Stimulated activated CD4-positive, alpha-beta T cell treated with anti-CD3 and anti-CD28 coated beads, Interleukin-12 subunit alpha, Interleukin-12 subunit beta, amount 100 ng/mL, for 48 hours (primary cell): ENCODE results near the gene MRAP.

ENCODE experiments used
- DNase-seq, 3 donors: peaks; one replicate each; pipeline ENCODE4 v3.0.0-alpha.2; 2020; ENCODE audit warnings: low read depth in 2 of 3, low spot score in 1 of 3

The MRAP gene

GRCh38 chr21:32321480-32321879, 22.8 kb downstream of the MRAP start:
- no peak for DNase-seq

- no peak for DNase-seq
Observed at GRCh38 chr21:32322103-32322502, 23.4 kb downstream of the MRAP start.

GRCh38 chr21:32322676-32323075, 24.0 kb downstream of the MRAP start:
- DNase-seq, result no peak

GRCh38 chr21:32325706-32326105, 27.1 kb downstream of the MRAP start:
- no peak for DNase-seq

DNA sequence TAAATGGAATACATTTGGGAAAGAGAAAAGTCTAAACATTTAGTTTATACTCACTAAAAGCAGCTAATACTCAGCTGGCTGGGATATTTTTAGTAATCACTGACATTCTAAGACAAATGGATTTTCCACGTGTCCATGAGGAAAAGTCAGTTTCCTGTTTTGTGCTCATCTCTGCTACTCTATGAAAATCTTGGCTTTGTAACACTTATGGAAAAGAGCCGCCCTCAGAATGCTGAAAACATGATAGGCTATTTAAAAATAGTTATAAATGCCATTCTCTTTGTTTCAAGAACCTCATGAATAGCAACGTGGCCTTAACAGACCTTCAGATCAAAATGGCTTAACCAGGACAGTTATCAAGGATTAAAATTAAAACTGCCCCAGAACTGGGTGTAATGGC, 29.9 kb downstream of the MRAP start:
- DNase-seq, result no peak

DNA sequence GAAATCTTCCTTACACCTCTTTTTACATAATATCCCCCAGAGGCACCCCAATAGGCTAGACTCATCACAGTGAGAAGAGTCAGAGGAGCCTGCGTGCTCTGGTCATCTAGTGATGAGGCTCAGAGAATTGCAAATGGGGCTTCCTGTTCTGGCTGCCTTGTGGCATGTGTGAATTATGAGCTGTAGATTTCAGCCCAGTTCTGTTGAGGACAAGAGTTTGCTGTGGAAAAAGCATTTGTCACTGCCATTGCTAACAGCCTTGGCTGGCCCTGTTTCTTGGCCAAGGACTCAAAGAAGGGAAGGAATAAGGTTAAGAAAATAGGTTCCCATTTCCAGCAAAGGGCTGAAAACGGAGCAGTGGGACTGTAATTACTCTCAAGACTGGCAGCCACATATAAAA, 30.7 kb downstream of the MRAP start:
- DNase-seq, result no peak

DNA sequence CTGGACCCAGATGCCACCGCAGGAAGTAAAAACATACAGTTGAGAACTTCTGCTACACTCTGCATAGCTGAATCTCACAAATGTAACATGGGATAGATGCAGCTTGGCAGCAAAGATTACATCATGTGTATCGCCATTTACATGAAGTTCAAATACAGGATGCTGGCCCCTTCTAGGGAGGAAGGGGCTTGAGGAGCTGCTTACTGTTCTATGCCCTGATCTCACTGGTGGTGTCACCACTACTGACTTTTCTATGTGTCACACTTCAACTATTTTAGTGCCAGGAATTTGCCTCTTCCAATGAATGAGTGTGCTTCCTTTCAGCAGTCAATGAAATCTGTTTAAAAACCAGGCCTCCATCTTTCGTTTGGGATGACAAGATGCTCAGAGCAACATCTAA, 31.1 kb downstream of the MRAP start:
- DNase-seq, result no peak

DNA sequence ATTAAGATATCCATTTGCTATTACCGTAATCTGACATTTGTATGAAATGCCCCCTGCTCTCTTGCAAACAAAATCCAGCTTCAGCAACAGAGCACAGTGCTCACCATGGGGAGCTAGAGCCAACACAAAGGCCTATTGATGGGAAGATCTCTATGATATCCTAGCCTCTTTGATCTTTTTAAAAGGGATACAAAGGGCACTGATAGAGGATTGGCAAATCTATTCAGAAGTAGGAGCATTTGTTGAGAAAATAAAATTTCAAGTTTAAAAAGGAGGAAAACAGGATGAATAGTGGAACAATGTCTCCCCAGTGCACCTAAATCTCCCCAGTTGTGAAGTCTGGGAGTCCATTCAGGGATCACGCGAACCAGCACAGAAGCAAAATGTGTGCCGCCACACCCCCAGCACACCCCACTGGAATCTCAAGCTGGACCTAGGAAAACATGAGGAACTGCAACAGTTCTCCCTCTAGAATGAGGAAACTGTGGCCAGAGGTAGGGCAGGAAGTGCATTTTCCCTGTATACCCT, 32.2 kb downstream of the MRAP start:
- no peak for DNase-seq

- DNase-seq, result no peak
Observed at GRCh38 chr21:32331444-32332305, 33.0 kb downstream of the MRAP start.

DNA sequence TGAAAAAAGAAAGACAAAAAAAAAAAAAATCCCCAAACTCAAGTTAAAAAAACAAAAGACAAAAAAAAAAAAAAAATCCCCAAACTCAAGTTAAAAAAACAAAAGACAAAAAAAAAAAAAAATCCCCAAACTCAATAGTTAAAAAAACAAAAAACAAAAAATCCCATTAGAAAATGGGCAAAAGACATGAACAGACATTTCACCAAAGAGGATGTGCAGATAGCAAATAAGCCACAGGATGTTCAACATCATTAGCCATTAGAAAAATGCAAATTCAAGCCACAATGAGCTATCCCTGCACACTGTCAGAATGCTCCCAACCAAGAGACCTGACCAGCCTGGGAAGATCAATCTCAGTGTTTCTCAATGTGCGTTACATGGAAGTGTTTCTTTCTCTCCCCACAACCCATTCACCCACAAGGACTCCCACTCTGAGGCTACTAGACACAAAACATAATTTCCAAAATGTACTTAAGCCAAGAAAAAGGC, 33.9 kb downstream of the MRAP start:
- DNase-seq, result no peak

DNA sequence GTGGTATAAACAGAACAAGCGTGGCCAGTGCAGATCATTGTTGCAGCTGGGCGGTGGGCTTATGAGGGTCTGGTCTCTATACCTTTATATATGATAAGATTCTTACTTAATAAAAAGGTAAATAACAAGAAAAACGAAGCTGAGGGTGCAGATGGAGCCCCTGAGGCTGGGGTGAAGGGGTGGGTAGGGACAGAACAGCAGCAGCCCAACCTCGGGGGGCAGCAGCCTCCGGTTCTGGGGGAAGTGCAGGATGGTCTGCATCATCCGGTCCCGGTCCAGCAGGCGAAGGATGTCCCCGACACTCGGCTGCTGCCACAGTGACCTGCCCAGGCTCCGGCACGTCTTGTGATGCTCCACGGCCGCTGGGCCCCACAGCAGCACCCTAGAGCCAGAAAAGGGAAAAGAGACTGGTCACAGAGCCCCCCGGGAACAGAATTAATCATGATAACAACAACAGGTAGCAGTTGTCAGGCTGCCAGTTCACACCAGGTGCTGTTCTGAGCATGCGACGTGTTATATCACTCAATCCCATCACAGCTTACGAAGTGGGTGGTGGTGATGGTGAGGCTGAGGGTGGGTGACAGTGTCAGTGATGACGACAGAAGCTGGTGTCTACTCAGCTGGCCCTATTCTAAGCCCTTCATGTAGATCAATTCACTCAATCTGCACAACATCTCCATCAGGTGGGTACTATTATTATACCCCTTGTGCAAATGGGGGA, 35.5 kb downstream of the MRAP start:
- DNase-seq, result no peak

DNA sequence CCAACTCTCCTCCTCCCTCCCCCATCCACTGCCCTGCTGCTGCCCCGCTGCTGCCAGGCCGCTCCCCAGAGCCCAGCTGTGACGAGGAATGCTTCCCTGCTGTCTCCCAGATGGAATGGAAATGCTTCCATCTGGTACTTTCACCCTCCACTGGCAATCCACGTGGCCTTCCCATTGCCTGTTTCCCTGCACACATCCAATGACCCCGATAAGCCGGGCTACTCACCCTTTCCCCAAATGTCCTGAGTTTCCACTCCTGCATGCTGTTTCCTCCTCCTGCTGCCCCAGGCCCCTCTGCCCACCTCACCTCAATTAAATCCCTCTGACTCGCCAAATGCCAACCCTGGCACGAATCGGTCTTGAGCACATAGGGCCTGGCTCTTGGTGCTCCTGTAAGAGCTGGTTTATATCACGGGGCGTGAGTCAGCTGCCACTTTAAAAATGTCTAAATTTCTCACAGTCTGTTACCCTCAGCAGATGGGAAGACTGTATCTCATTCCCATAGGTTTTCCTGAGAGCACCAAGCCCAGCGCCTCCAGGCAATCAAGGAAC, 36.4 kb downstream of the MRAP start:
- no peak for DNase-seq

DNA sequence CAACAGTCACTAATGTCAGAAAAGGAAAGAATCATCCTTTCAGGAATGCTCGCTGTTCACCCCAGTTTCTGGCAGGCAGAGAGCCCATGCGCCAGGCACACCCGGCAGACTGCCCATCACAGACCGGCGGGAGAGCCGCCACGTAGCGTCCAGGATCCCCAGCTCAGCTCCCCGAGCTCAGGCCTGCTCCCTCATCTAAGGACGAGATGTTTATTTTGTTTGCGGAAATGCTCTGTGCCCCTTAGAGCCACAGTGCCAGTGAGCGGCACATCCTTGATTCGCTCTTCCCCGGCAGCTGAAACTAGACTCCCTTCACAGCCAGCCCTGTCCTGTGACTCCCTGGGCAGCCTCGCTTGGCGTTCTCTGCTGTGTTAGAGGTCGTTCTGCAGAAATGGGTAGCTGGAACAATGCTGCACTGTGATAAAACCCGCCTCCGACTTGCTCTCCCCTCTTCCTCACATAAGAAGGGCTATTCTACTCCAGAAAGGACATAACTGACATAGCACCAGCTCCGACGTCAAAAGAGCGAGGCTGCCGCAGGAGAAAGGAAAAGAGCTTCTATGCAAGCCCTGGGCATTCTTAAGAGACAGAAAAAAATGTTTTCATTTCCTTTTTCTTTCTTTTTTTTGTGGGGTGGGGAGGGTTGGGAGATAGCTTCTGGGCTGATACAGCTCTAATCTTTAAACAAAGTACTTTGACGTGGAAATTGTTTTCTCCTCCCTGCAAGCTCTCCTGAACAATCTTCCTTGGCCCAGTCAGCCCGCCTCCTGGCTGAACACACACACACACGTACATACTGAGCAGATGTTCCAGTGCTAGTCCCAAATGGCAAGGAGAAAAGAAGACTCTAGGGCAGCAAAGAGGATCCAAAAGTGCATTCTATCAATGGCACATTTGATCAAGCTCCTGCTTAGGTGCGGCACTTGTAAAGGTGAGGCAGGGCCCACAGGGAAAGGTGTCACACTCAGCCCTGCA, 37.2 kb downstream of the MRAP start:
- DNase-seq, result no peak

GRCh38 chr21:32336711-32337110, 38.1 kb downstream of the MRAP start:
- no peak for DNase-seq

DNA sequence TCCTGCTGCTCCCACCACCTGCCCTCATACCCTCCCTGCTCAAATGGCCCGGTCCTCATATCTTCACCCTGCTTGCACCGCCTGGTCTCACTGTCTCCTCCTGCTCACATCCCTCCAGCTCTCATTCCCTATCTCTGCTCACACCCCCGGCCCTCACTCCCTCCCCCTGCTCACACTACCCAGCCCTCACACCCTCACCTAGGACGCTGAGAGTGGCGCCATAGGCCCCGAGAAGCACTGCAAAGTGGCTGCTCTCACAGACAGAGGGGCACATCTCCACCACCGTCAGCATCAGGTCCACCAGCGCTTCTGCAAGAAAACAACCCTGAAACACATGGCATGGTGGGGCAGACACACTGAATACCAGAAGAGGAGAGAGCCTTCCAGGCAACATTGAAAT, 38.6 kb downstream of the MRAP start:
- no peak for DNase-seq

GRCh38 chr21:32338209-32338921, 39.7 kb downstream of the MRAP start:
- no peak for DNase-seq

DNA sequence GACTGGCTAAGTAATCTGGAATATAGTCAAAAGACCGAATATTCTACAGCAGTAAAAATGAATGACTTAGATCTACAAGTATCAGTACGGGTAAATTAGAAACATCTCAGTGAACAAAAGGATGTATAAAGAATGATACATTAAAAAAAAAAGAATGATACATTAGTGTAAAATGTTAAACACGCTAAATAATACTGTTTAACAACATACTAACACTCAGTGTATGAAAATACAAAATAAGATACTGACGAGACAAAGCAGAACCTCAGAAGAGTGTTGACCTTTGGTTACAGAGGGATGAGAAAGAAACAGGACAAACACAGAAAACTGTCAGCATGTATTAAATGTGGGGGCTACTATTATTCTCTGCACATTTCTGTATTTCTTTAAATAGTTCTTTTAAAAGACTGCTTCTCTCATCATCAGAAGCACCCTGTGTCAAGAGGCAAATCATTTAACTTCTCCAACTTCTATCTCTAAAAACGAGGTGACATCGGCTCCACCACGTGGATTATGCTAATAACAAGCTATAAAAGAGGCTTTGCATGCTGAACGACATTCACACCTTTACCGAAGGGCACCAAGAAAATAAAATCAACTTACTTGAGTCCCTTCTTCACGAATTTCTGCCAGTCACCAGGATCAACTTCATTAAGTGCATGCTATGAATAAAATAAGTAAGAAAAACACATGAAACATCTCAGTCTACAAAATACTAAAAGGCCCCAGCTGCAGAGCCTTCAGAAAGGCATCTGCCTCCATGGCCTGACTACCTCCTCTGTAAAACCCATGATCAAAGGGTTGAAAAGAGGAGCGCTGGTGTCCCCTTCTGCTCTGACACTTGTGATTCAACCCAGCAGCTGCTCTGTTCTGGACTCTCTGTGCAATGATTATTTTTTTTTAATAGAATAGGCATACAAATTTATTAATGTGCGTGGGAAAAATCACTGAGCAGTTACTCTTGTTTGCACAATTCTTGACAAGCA, 42.5 kb downstream of the MRAP start:
- no peak for DNase-seq

DNA sequence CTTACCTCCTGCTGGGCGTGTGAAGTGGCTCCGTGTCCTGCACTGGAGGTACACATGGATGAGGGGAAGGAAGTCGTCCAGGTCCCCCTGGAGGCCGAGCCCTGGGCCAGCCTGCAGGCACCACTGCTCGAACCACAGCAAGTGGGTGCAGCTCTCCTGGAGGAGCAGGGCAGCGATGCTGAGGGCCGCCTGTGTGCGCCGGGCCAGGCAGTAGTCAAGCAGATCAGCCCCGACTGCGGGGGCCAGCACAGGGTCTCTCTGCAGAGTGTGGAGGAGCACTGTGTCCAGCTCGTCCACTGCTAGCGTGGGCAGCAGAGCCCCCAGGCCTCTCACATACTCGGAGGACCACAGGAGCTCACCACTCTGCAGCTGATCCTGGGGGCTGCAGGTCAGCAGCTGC, 48.3 kb downstream of the MRAP start:
- DNase-seq, result no peak

DNA sequence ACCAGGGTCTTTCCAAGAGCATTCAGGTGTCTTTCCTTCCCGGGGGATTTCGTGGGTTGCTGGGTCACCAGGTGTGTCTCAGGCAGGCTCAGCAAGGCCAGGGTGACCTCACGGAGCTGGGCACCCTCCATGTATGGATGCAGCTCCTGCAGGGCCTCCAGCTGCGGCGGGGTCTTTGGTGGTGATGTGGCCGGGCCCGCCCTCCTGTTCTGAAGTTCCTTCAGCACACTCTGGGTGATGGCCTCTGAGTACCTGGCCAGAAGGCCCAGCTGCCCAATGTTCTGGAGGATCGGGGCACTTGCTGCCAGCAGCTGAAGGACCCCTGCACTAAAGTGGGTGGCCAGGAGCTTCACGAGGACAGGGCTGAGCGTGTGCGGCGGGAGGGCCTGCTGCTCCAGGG, 48.7 kb downstream of the MRAP start:
- DNase-seq, result no peak
